ENCODE measurements around the gene PPP4C.

GRCh38 chr16:30054959-30055553 is 20.7 kb upstream of the PPP4C start:
- TF ChIP-seq CTCF (IDR thresholded peaks at IDR 0.05): peak in 4 of 6 experiments; percentile 52 to 63 (median 58)
- TF ChIP-seq POLR2A (IDR thresholded peaks at IDR 0.05): no peak

Data from Peyer's patch (tissue), 4 donors.